Measurements from ENCODE around the gene DNAJA3. TPM values are rescaled to one million over a fixed set of nuclear protein-coding genes. Genes with fewer than 3 reads are reported as not detected.

The DNAJA3 gene
- total RNA-seq, 4 donors from 2014 or later, result 51.4 to 70.1 (median 54.0) TPM

DNA sequence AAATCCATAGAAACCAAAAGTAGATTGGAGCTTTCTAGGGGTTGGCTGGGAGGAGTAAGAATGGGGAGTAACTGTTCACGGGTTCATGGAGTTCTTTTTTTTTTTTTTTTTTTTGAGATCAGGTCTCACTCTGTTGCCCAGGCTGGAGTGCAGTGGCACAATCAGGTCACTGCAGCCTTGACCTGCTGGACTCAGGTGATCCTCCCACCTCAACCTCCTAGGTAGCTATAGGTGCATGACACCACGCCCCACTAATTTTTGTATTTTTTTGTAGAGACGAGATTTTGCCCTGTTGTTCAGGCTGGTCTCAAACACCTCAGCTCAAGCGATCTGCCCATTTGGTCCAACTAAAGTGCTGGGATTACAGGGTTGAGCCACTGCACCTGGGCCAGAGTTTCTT, 47.2 kb downstream of the DNAJA3 start:
- no peaks in the 10 kb centered on the region for H3K9me3 ChIP-seq
- DNase-seq, result no peak
- H3K4me1 ChIP-seq, result peaks cover 6 to 20% (median 8%) of the 10 kb centered on the region in 4 donors
- no peaks in the 10 kb centered on the region for H3K27me3 ChIP-seq
- H3K36me3 ChIP-seq, result peaks cover 0 to 11% (median 0%) of the 10 kb centered on the region in 3 donors
- TF ChIP-seq, protein P1, sequence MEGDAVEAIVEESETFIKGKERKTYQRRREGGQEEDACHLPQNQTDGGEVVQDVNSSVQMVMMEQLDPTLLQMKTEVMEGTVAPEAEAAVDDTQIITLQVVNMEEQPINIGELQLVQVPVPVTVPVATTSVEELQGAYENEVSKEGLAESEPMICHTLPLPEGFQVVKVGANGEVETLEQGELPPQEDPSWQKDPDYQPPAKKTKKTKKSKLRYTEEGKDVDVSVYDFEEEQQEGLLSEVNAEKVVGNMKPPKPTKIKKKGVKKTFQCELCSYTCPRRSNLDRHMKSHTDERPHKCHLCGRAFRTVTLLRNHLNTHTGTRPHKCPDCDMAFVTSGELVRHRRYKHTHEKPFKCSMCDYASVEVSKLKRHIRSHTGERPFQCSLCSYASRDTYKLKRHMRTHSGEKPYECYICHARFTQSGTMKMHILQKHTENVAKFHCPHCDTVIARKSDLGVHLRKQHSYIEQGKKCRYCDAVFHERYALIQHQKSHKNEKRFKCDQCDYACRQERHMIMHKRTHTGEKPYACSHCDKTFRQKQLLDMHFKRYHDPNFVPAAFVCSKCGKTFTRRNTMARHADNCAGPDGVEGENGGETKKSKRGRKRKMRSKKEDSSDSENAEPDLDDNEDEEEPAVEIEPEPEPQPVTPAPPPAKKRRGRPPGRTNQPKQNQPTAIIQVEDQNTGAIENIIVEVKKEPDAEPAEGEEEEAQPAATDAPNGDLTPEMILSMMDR (IDR thresholded peaks at IDR 0.05), result no peak
- no peak for TF ChIP-seq POLR2A (IDR thresholded peaks at IDR 0.05)
- H3K4me3 ChIP-seq, result no peak overlapping the region
- no peak overlapping the region for H3K27ac ChIP-seq

DNA sequence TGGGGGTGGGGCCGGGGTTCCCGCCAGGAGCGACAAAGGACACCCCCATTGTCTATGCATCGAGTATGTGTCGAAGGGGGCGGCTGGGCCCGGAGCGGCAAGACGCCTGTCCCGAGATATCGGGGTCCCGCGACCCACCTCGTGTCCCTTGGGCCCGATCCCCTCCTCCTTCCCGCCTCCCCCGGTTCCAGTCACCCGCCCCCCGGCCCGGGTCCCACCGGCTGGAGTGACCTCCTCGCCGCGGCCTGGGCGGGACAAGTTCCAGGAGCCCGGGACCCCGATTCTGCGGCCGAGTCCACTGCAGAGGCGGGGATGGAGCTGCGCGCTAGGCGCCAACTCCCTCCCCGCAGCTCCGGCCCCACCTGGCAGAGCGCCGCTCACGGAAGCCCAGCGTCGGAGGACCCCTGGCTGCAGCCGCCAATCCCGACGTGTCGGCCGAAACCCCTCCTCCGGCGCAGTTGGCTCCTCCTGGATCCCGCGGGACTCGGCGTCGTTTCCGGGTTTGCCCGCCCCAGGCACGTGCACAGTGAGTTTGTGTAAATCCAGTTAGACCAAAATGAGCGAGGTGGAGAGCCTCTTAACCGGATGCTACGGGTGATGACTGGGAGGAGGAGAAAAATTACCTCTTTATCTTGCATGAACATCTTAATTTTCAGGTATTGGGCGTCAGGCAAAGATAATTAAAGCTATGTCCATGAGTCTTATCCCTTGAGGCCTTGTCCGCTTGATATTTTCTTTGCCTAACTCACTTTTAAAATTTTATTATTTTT, 48.7 kb downstream of the DNAJA3 start, which contains the start of gene NMRAL1:
Gene NMRAL1 (minus strand): TSS at position 434 of the 770 bp plus-strand sequence. CDS start 493 bp downstream, outside the sequence.
- Histone ChIP-seq H3K27me3 (no peaks in the 10 kb centered on the region), H3K9me3 (no peaks in the 10 kb centered on the region), H3K4me3 (peak within 1 kb of the TSS; percentile 59 to 92 (median 72)), H3K36me3 (peaks cover 0 to 2% (median 0%) of the 10 kb centered on the region in 3 donors), H3K4me1 (peaks cover 6 to 23% (median 8%) of the 10 kb centered on the region in 4 donors), H3K27ac (peak within 1 kb of the TSS; percentile 61 to 86 (median 80))
- TF ChIP-seq, protein P1 (IDR thresholded peaks at IDR 0.05), result no peak
- TF ChIP-seq POLR2A (IDR thresholded peaks at IDR 0.05), result peak; percentile 36 to 54
- peak; percentile 90 to 95 (median 91) for DNase-seq

DNA sequence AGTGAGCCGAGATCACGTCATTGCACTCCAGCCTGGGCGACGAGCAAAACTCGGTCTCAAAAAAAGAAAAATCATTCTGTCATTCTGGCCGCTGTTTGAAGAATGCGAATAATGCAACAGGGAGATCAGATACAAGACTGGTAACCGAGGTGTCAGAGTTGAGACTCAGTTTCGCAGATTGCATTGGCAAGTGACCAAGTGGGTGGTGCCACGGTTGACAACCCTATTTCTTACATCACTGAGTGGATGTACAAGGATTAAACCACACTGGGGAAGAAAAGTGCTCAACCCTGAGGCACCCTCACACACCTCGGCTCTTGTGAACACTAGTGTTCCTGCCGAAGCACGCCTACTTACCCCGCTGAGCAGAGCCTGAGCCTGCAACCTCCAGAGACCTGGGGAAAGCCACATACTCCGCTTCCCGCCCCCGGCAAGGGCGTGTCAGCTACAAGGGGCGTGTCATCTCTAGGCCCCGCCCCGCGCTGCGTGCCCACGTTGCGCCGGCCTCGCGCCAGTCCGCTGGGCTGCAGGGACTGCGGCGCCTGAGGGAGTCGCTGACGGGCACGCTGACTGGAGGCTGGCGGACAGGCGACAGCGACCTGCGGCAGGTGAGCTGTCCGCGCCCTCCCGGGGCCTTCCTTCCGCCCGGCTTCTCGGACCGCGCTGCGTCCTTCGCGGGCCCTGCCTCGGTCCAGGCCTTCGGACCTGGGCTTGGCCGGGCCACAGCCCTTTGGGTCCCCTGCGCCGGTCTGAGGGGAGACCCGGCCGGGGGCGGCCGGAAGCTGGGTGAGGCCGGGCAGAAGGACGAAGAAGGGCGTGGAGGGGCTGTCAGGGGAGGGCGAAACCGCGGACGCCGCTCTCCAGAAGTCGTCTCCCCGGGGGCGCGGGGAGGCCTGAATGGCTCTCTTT, 50.5 kb downstream of the DNAJA3 start, which contains the start of gene HMOX2:
Gene HMOX2 (plus strand): TSS at position 519 of the 909 bp plus-strand sequence. CDS start 29,127 bp downstream, outside the sequence.
- no peaks in the 10 kb centered on the region for H3K9me3 ChIP-seq
- H3K4me1 ChIP-seq, result peaks cover 6 to 27% (median 8%) of the 10 kb centered on the region in 4 donors
- DNase-seq, result peak; percentile 95 to 97 (median 97)
- H3K27me3 ChIP-seq, result no peaks in the 10 kb centered on the region
- H3K36me3 ChIP-seq, result no peaks in the 10 kb centered on the region
- H3K27ac ChIP-seq, result peak within 1 kb of the TSS; percentile 86 to 90 (median 88)
- H3K4me3 ChIP-seq, result peak within 1 kb of the TSS; percentile 59 to 86 (median 74)
- TF ChIP-seq, protein P1 (IDR thresholded peaks at IDR 0.05), result peak in 5 of 6 experiments; percentile 18 to 61 (median 42)
- peak; percentile 96 to 98 for TF ChIP-seq POLR2A (IDR thresholded peaks at IDR 0.05)

DNA sequence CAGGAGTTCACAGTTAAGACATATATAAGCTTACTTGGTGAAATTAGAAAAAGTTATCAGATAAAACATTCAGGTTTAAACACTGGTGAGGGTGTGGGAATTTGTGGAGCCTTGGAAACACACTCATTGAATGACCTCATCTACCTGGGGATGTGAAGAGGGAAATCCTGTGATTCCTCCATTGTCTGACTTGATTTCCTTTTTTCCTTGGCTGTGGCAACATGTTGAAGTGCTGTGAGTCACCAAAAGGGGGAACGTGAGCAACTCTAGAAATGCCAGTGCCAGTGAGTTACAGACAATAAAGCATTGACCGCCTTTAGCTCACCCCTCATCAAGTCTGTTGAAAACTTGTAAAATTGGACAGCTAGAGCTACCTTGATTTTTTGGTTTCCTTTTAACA, 52.3 kb downstream of the DNAJA3 start:
- Histone ChIP-seq H3K27me3 (no peaks in the 10 kb centered on the region), H3K4me3 (peak overlapping the region in 2 of 4 donors; percentile 8 to 71), H3K27ac (no peak overlapping the region), H3K4me1 (peaks cover 6 to 33% (median 8%) of the 10 kb centered on the region in 4 donors), H3K9me3 (no peaks in the 10 kb centered on the region), H3K36me3 (no peaks in the 10 kb centered on the region)
- DNase-seq, result no peak
- TF ChIP-seq, protein P1 (IDR thresholded peaks at IDR 0.05), result no peak
- TF ChIP-seq POLR2A (IDR thresholded peaks at IDR 0.05), result no peak

DNA sequence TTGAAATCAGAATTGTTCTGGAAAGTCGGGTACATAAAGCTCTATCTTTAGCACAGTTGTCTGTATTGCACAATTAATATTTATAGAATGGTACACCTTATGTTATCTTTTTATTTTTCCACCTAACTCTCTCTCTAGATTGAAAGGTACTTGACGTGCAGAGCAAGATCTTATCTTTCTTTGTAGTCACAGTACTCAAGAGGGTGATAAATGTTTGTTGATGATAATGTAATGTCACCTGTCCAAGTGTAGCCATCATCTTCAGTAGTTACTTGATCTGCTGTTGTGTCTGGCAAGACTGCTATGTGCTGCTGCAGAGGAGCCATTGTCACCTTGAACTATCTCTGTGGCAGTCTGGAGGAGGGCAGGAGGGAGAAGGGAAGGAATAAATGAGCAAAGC, 55.9 kb downstream of the DNAJA3 start:
- TF ChIP-seq, protein P1 (IDR thresholded peaks at IDR 0.05), result no peak
- TF ChIP-seq POLR2A (IDR thresholded peaks at IDR 0.05), result no peak

More for the DNA sequence above, 55.9 kb downstream of the DNAJA3 start:
- Histone ChIP-seq H3K4me1 (peaks cover 0 to 20% (median 0%) of the 10 kb centered on the region in 4 donors), H3K27ac (no peak overlapping the region), H3K4me3 (no peak overlapping the region), H3K9me3 (no peaks in the 10 kb centered on the region), H3K27me3 (no peaks in the 10 kb centered on the region), H3K36me3 (peaks cover 0 to 32% (median 0%) of the 10 kb centered on the region in 3 donors)
- DNase-seq, result no peak

All from Peyer's patch (tissue), 4 donors.